ENCODE measurements around the gene CACNG4.

- TF ChIP-seq CTCF (IDR thresholded peaks at IDR 0.05 in 8 of 11, conservative IDR thresholded peaks at IDR 0.05 in 3 of 11) (no peak), POLR2A (IDR thresholded peaks at IDR 0.05) (no peak), POLR2AphosphoS5 (IDR thresholded peaks at IDR 0.05) (no peak)
Measured at GRCh38 chr17:66929591-66929990, 34.9 kb upstream of the CACNG4 start.

Data from spleen (tissue), 7 donors.